Body of pancreas (tissue), 4 donors: ENCODE measurements around the gene LZTS3. TPM values are rescaled to one million over a fixed set of nuclear protein-coding genes. Genes with fewer than 3 reads are reported as not detected.

Experiments used
- ATAC-seq: fragments of 150-250 bp; one replicate; pipeline ENCODE4 v1.9.1; 2016
- DNase-seq, 4 donors: peaks; one replicate each; pipeline ENCODE4 v3.0.0-alpha.2; 2019
- H3K27ac ChIP-seq, 4 donors: fragments of 200-600 bp; sonication (generic); 1 replicate in 3 of 4; 2 replicates in 1 of 4; pipeline versions ENCODE4 v1.5.1 to v1.6.1; 2016 to 2019; ENCODE audit warnings: mild to moderate bottlenecking in 1 of 4, mixed read lengths in 1 of 4, moderate library complexity in 1 of 4
- H3K27me3 ChIP-seq, 2 donors: fragments of 200-600 bp; sonication (generic); one replicate each; pipeline ENCODE4 v1.6.0; 2016; ENCODE audit warnings: mild to moderate bottlenecking in 1 of 2
- H3K36me3 ChIP-seq, 2 donors: fragments of 200-600 bp; sonication (generic); replicated peaks in 1 of 2; 2 replicates each; pipeline ENCODE4 v1.5.1; 2016; ENCODE audit warnings: low read depth in 2 of 2; ENCODE audit not compliant: insufficient read depth in 1 of 2
- H3K4me1 ChIP-seq: fragments of 200-600 bp; sonication (generic); one replicate; pipeline ENCODE4 v1.6.0; 2016
- H3K4me3 ChIP-seq, 2 donors: fragments of 200-600 bp; sonication (generic); 1 replicate in 1 of 2; 2 replicates in 1 of 2; pipeline ENCODE4 v1.5.1; 2016 to 2019
- H3K9me3 ChIP-seq, 3 donors: fragments of 200-600 bp; sonication (generic); 1 replicate in 2 of 3; 2 replicates in 1 of 3; pipeline ENCODE4 v1.5.1; 2016
- POLR2A ChIP-seq, 3 donors: fragments of 450-650 bp; IDR thresholded peaks; one replicate each; pipeline ENCODE4 v1.6.1; 2016; ENCODE audit warnings: antibody characterized with exemption in 3 of 3, mild to moderate bottlenecking in 2 of 3
- whole genome bisulfite sequencing, 2 donors: methylation state at CpG; one replicate each; pipeline ENCODE4 v1.1.5; 2017; 5-methylcytosine and 5-hydroxymethylcytosine counted together
- intact Hi-C: fragments of 100-400 bp; cut with DNase I; formaldehyde crosslinking; loops from one replicate; pipeline ENCODE4 v1.15.1; 2023
- total RNA-seq, 2 donors: library from RNA; depleted of rRNA; stranded (reverse); fragments of >200 nt; gene quantifications; one replicate each; pipeline ENCODE4 v1.1.0, GENCODE V29; 2016
- TF ChIP-seq, protein P1 (sequence below), 7 experiments: fragments of 450-650 bp in 4 of 7; fragments of 200-600 bp in 3 of 7; sonication (generic) in 3 of 7; IDR thresholded peaks; one replicate each; pipeline ENCODE4 v1.5.1; 2016 to 2019; ENCODE audit warnings: antibody characterized with exemption in 7 of 7

LZTS3 gene
- total RNA-seq, 2 donors from 2014 or later, result 38.4 to 72.2 TPM

DNA sequence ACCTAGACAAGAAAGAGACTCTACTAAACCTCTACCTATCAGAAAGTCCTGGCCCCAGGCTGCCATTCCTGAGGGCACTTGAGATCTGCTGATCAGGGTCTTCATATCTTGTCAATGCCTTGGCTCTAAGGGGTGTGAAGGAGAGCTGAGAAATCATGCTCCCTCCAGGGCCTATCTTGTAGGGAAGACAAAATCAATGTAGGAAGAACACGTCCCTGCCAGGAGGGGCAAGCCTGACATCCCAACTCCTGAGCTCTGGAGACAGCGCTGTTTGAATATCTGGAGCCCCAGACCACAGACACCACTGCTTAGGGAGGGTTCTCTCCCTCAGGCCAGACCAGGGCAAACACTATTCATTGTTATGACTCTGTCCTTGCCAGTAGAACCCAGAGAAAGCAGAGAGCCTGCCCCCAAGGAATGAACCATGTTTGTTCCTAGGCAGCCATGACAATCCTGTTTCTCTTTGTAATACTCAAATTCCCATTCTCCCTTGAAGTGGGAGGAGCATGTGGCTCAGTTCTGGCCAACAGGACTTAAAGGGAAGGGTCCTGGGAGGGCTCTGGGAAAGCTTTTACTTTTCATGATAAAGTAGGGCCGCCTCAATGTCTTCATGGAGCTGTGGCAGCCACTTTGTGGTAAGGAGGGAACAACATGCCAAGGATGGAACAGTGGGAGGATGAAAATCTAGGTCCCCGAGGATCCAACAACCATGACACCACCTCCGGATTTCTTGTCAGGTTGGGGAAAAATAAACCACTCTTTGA lies 11.9 kb downstream of the LZTS3 start:
- H3K4me1 ChIP-seq, result peaks cover 39% of the 10 kb centered on the region
- 58 to 64% methylated on average over 4 to 5 of the region's 5 CpGs for WGBS, 2 donors
- intact Hi-C loops, result no loop called here
- no peak overlapping the region for H3K4me3 ChIP-seq
- no peaks in the 10 kb centered on the region for H3K36me3 ChIP-seq
- ATAC-seq (no peak), DNase-seq (peak in 1 of 4 donors; percentile 6)
- TF ChIP-seq, protein P1, sequence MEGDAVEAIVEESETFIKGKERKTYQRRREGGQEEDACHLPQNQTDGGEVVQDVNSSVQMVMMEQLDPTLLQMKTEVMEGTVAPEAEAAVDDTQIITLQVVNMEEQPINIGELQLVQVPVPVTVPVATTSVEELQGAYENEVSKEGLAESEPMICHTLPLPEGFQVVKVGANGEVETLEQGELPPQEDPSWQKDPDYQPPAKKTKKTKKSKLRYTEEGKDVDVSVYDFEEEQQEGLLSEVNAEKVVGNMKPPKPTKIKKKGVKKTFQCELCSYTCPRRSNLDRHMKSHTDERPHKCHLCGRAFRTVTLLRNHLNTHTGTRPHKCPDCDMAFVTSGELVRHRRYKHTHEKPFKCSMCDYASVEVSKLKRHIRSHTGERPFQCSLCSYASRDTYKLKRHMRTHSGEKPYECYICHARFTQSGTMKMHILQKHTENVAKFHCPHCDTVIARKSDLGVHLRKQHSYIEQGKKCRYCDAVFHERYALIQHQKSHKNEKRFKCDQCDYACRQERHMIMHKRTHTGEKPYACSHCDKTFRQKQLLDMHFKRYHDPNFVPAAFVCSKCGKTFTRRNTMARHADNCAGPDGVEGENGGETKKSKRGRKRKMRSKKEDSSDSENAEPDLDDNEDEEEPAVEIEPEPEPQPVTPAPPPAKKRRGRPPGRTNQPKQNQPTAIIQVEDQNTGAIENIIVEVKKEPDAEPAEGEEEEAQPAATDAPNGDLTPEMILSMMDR (IDR thresholded peaks at IDR 0.05), result no peak
- no peak for TF ChIP-seq POLR2A (IDR thresholded peaks at IDR 0.05)
- H3K9me3 ChIP-seq, result no peaks in the 10 kb centered on the region
- peak overlapping the region in 2 of 4 donors; percentile 42 to 55 for H3K27ac ChIP-seq
- no peaks in the 10 kb centered on the region for H3K27me3 ChIP-seq

DNA sequence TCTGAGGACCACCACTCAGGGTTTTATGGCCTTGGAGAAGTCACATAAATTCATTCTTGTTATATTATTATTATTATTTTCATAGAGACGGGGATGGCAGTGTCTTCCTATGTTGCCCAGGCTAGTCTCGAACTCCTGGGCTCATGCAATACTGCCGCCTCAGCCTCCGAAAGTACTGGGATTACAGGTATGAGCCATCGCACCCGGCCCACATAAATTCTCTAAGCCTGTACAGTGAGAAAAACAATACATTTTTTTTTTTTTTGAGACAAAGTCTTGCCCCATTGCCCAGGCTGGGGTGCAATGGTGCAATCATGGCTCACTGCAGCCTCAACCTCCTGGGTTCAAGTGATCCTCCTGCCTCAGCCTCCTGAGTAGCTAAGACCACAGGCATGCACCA lies 12.9 kb downstream of the LZTS3 start:
- ATAC-seq (no peak), DNase-seq (no peak)
- Histone ChIP-seq H3K27me3 (no peaks in the 10 kb centered on the region), H3K4me3 (no peak overlapping the region), H3K9me3 (no peaks in the 10 kb centered on the region), H3K36me3 (no peaks in the 10 kb centered on the region), H3K4me1 (peaks cover 40% of the 10 kb centered on the region), H3K27ac (peak overlapping the region in 1 of 4 donors; percentile 84)
- TF ChIP-seq, protein P1 (IDR thresholded peaks at IDR 0.05), result no peak
- no peak for TF ChIP-seq POLR2A (IDR thresholded peaks at IDR 0.05)
- intact Hi-C loops, result no loop called here
- 86 to 87% methylated on average over 6 of the region's 6 CpGs for WGBS, 2 donors

DNA sequence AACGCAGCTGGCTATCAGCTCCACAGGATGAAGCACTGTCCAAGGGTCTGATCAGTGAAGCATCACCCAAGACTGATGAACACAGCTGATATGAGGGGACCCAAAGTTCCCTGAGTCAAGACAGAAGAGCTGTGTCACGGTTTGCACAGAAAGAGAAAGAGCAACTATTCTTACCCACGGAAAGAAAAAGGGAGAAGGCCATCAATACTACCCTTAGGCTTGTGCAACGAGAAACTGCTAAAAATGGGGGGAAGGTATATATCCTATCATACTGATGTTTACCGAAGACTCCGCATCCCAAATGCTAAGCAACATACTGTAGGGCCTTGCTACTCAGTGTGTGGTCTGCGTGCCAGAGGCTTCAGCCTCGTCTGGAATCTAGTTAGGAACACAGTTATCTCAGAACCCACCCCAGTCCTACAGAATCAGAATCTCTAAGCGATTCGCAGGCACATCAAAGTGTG lies 14.3 kb downstream of the LZTS3 start:
- H3K4me1 ChIP-seq, result peaks cover 40% of the 10 kb centered on the region
- H3K36me3 ChIP-seq, result no peaks in the 10 kb centered on the region
- H3K27me3 ChIP-seq, result no peaks in the 10 kb centered on the region
- H3K4me3 ChIP-seq, result peak overlapping the region; percentile 55 to 99
- intact Hi-C loops, result no loop called here
- peak in 1 of 4 donors; percentile 6 for DNase-seq
- no peaks in the 10 kb centered on the region for H3K9me3 ChIP-seq
- peak; percentile 7 for ATAC-seq
- WGBS, 2 donors, result 1% methylated on average over 10 of the region's 10 CpGs
- TF ChIP-seq, protein P1 (IDR thresholded peaks at IDR 0.05), result no peak
- no peak for TF ChIP-seq POLR2A (IDR thresholded peaks at IDR 0.05)
- H3K27ac ChIP-seq, result peak overlapping the region; percentile 63 to 84 (median 79)

DNA sequence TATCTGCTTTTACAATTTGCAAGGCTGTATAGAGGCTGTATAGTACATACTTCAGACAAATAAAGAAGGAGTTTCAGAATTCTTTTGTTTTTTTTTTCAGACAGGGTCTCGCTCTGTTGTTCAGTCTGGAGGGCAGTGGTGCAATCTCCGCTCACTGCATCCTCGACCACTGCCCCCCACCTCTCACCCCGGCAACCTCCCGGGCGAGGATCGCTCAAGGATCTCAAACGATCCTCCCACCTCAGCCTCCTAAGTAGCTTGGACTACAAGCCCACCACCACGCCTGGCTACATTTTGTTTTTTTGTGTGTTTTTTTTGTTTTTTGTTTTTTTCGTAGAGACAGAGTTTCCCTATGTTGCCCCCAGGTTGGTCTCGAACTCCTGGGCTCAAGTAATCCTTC lies 15.5 kb downstream of the LZTS3 start:
- intact Hi-C loops, result no loop called here

More for the DNA sequence above, 15.5 kb downstream of the LZTS3 start:
- Histone ChIP-seq H3K9me3 (no peaks in the 10 kb centered on the region), H3K27ac (no peak overlapping the region), H3K4me1 (peaks cover 39% of the 10 kb centered on the region), H3K27me3 (no peaks in the 10 kb centered on the region), H3K36me3 (no peaks in the 10 kb centered on the region), H3K4me3 (no peak overlapping the region)
- 58 to 60% methylated on average over 11 of the region's 11 CpGs for WGBS, 2 donors
- ATAC-seq (no peak), DNase-seq (no peak)
- no peak for TF ChIP-seq POLR2A (IDR thresholded peaks at IDR 0.05)
- TF ChIP-seq, protein P1 (IDR thresholded peaks at IDR 0.05), result no peak
